ENCODE results near the gene GIPC2. TPM values are rescaled to one million over a fixed set of nuclear protein-coding genes. Genes with fewer than 3 reads are reported as not detected.

Gene GIPC2
- total RNA-seq, result 2.1 and 3.0 TPM in 2 replicates

GRCh38 chr1:78045926-78046778 lies at the start of gene GIPC2:
Gene GIPC2 (plus strand): TSS chr1:78045966. CDS start chr1:78046095, 129 bp downstream.

GRCh38 chr1:78004719-78005447 lies 40.9 kb upstream of the GIPC2 start, which contains the start of gene DNAJB4:
Gene DNAJB4 (plus strand): TSS chr1:78004939. CDS start chr1:78005111, 172 bp downstream.

Other genes with a start within 250 kb of the GIPC2 start
- gene NEXN, start 157.3 kb upstream of the GIPC2 start, total RNA-seq, result 6.4 and 9.2 TPM in 2 replicates
- 110 and 117 TPM in 2 replicates for gene FUBP1, start 66.9 kb upstream of the GIPC2 start, total RNA-seq
- 46.8 and 56.3 TPM in 2 replicates for gene DNAJB4, start 41.0 kb upstream of the GIPC2 start, total RNA-seq

Measured in bronchus fibroblast of lung (primary cell).